AG04449 (cell line): Measurements from ENCODE around the gene CAMK2G.

Experiments used
- CTCF ChIA-PET: fragments of 350-600 bp; formaldehyde crosslinking; extraction: SDS; loops from one replicate; lab custom pipeline; 2021; ENCODE audit warnings: antibody characterized with exemption; lab: Yijun Ruan, JAX
- POLR2A ChIA-PET: fragments of 400-600, 350-600 bp; formaldehyde crosslinking; extraction: SDS; loops from one replicate; lab custom pipeline; 2020; ENCODE audit warnings: antibody characterized with exemption, inconsistent platforms; lab: Yijun Ruan, JAX
- DNase-seq: peaks from one replicate; pipeline ENCODE4 v3.0.0-alpha.2; 2010; ENCODE audit warnings: low read depth, low spot score
- H3K4me3 ChIP-seq: 2 replicates; pipeline ENCODE4 v1.5.1; 2011; ENCODE audit warnings: low read depth, mild to moderate bottlenecking, control low read depth, low read length
- TF ChIP-seq, protein P1 (sequence below): IDR thresholded peaks from one replicate; pipeline ENCODE4 v1.5.1; 2011; ENCODE audit warnings: mild to moderate bottlenecking, moderate library complexity, low read length, control low read depth, inconsistent platforms; ENCODE audit not compliant: insufficient read depth; ENCODE audit errors: missing control alignments

CAMK2G gene

DNA sequence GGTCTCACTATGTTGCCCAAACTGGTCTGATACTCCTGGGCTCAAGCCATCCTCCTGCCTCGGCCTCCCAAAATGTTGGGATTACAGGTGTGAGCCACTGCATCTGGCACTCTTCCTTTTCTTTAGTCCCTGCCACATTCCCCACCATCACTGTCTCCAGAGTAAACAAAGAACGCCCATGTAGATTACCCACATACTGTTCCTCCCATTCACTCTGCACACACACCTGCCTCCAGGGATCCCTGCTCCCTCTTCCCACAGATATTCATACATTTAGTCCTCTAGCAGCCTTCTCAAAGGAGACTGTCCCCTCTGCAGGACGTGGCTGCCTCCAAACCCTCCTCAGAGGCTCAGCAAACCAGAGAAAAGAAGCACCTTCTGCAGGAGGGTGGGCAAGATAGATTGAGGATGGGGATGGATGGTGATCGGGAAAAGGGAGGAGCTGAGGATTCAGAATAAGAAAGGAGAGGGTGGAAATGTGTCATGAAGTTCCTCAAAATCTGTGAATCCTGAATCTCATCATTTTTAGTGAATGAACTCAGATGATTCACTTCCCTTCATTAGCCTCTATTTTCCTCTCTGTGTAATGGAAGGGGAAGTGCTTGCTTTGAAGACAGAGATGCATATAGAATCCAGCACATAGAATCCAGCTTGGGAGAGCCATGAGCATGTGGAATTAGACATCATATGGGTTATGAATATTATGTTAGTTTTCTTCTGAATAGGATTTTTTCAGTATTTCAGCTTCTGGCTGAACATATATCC, 31.1 kb upstream of the CAMK2G start:
- H3K4me3 ChIP-seq = no peak overlapping the region
- POLR2A ChIA-PET = interaction anchor here (0.5 to 3.3 kb wide), 2 partner anchors 17 to 35 kb away, joined by 3 to 58 read pairs; no protein-coding TSS in a partner anchor
- TF ChIP-seq, protein P1, sequence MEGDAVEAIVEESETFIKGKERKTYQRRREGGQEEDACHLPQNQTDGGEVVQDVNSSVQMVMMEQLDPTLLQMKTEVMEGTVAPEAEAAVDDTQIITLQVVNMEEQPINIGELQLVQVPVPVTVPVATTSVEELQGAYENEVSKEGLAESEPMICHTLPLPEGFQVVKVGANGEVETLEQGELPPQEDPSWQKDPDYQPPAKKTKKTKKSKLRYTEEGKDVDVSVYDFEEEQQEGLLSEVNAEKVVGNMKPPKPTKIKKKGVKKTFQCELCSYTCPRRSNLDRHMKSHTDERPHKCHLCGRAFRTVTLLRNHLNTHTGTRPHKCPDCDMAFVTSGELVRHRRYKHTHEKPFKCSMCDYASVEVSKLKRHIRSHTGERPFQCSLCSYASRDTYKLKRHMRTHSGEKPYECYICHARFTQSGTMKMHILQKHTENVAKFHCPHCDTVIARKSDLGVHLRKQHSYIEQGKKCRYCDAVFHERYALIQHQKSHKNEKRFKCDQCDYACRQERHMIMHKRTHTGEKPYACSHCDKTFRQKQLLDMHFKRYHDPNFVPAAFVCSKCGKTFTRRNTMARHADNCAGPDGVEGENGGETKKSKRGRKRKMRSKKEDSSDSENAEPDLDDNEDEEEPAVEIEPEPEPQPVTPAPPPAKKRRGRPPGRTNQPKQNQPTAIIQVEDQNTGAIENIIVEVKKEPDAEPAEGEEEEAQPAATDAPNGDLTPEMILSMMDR = no peak
- DNase-seq = no peak
- CTCF ChIA-PET = interaction anchor here (1.0 to 2.8 kb wide), 4 partner anchors 17 to 56 kb away, joined by 3 to 15 read pairs (median 11); no protein-coding TSS in a partner anchor

DNA sequence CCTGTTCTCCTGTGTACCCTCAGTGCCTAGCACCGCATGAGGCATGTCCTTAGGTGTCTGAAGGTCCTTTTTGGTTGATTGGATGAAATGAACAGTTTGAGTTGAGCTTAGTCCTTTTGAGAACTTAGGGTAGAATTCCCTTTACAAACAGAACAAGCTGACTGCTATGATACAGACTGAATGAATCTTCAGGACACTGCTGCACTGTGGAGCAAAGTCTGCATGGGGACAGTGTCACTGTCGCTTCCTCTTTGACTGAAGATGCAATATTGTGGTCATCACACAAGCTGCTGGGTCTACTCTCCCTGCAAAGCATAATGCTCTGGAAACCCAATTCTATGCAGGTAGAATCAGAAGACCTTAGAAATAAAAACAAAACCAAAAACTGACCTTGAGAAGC, 28.0 kb upstream of the CAMK2G start:
- CTCF ChIA-PET = interaction anchor here (1.8 to 4.6 kb wide), 4 partner anchors 8 to 38 kb away, joined by 6 to 24 read pairs (median 10); no protein-coding TSS in a partner anchor

DNA sequence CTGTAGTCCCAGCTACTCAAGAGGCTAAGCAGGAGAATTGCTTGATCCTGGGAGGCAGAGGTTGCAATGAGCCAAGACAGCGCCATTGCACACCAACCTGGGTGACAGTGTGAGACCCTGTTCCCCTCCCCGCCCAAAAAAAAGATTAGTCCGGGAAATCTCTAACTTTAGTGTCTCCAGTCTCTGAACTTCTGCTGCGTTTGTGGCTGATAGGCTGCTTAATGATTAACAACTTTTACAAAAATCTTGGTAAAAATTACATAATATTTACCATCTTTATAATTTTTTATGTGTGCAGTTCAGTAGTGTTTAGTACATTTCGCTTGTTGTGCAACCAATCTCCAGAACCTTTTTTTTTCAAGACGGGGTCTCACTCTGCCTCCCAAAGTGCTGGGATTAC, 26.9 kb upstream of the CAMK2G start:
- no peak overlapping the region for H3K4me3 ChIP-seq
- ChIA-PET CTCF (interaction anchor here (1.0 to 4.6 kb wide), 6 partner anchors 11 to 39 kb away, joined by 3 to 24 read pairs (median 16); no protein-coding TSS in a partner anchor), POLR2A (interaction anchor here (0.8 kb wide), 1 partner anchor 12 kb away, joined by 3 read pairs; no protein-coding TSS in a partner anchor)
- DNase-seq = no peak
- TF ChIP-seq, protein P1 = no peak

More for the DNA sequence above, 28.0 kb upstream of the CAMK2G start:
- TF ChIP-seq, protein P1 = no peak
- POLR2A ChIA-PET = interaction anchor here (0.6 kb wide), 2 partner anchors 14 to 15 kb away, joined by 3 read pairs; no protein-coding TSS in a partner anchor
- no peak overlapping the region for H3K4me3 ChIP-seq
- no peak for DNase-seq

DNA sequence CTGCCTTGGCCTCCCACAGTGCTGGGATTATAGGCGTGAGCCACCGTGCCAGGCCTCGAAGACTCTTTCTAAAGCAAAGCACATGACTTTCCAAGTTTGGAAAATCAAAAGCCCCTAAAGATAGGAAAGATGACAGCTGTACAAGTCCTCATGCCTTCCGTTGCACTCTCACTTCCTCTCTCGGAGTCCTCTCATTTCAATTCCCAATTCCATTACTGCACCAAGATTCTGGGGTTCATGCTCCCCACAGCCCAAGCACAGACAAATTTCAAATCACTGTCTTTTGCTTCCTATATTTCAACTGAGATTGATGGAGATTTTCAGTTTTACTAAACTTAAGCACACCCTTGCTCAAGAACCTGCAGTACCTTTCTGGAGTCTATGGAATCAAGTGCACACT, 25.7 kb upstream of the CAMK2G start:
- CTCF ChIA-PET = interaction anchor here (1.1 to 24.3 kb wide), 8 partner anchors 10 to 175 kb away, joined by 3 to 806 read pairs (median 12); no protein-coding TSS in a partner anchor
- POLR2A ChIA-PET = interaction anchor here (0.7 to 1.9 kb wide), 3 partner anchors 8 to 66 kb away, joined by 4 to 12 read pairs (median 6); no protein-coding TSS in a partner anchor
- no peak for DNase-seq

DNA sequence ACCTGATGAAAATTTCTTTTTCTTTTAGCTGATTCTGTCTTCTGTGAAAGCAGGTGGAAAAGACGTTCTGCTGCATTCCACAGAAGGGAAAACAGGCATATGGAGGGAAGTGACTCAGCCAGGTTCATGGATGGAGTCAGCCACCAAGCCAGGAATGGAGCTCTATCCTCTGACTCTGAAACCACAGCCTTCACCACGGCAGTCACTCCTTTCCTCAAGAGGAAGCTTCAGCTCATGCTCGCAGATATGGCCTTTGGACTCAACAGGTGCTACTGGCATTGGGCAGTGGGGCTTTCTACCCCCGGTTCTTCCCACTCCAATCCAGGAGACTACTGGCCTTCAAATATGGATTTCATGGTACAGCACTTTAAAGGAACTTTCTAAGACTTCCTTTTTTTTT, 25.1 kb upstream of the CAMK2G start:
- TF ChIP-seq, protein P1 = no peak
- ChIA-PET POLR2A (interaction anchor here (0.7 to 1.9 kb wide), 4 partner anchors 9 to 67 kb away, joined by 3 to 12 read pairs (median 5); no protein-coding TSS in a partner anchor), CTCF (interaction anchor here (0.9 to 24.3 kb wide), 9 partner anchors 9 to 176 kb away, joined by 3 to 806 read pairs (median 5); no protein-coding TSS in a partner anchor)
- no peak for DNase-seq
- no peak overlapping the region for H3K4me3 ChIP-seq

More for the DNA sequence above, 25.7 kb upstream of the CAMK2G start:
- TF ChIP-seq, protein P1 = no peak
- no peak overlapping the region for H3K4me3 ChIP-seq
